Mononuclear cell (primary cell): Measurements from ENCODE around the gene ACAN. TPM values are rescaled to one million over a fixed set of nuclear protein-coding genes. Genes with fewer than 3 reads are reported as not detected.
"Not testable (repeated sequence)": the region's sequence is repeated elsewhere in the genome, so short reads cannot be mapped to it uniquely, and the experiment has no call there.

Experiments used
- H3K27me3 ChIP-seq: 2 replicates; pipeline ENCODE4 v1.6.0; 2011; ENCODE audit warnings: low read length, control low read depth; ENCODE audit not compliant: insufficient read depth
- H3K4me1 ChIP-seq: 2 replicates; pipeline ENCODE4 v1.5.1; 2011; ENCODE audit warnings: mild to moderate bottlenecking, low read length, control low read depth; ENCODE audit not compliant: insufficient read depth
- H3K4me3 ChIP-seq: 2 replicates; pipeline ENCODE4 v1.5.1; 2011; ENCODE audit warnings: mild to moderate bottlenecking, low read length, moderate library complexity
- H3K9me3 ChIP-seq: 2 replicates; pipeline ENCODE4 v1.5.1; 2011; ENCODE audit warnings: low read depth, mild to moderate bottlenecking, control low read depth, low read length
- total RNA-seq: library from RNA; depleted of rRNA; stranded (reverse); fragments of >200 nt; gene quantifications from one replicate; pipeline ENCODE4 v1.2.3, GENCODE V29; 2012

The ACAN gene
- total RNA-seq, 1 donor = under 0.01 TPM

DNA sequence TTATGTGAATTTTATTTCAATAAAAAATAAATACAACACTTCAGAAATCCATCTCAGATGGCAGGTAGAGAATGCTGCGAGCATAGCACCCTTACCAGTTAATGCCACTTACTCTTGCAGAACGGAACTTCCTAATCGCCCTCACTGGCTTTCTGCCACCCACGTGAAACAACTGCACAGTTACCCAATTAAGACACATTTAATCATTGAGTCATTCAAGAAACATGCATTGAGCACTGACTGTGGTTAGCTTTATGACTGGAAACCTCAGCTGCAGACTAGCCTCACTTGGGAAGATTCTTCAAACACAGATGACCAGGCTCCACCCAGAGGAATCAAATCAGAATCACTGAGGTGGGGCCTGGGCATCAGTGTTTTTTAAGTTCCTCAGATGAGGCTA is 115.5 kb downstream of the ACAN start:
- Histone ChIP-seq H3K4me1 (no peaks in the 10 kb centered on the region), H3K4me3 (no peak overlapping the region), H3K9me3 (no peaks in the 10 kb centered on the region), H3K27me3 (no peaks in the 10 kb centered on the region)

DNA sequence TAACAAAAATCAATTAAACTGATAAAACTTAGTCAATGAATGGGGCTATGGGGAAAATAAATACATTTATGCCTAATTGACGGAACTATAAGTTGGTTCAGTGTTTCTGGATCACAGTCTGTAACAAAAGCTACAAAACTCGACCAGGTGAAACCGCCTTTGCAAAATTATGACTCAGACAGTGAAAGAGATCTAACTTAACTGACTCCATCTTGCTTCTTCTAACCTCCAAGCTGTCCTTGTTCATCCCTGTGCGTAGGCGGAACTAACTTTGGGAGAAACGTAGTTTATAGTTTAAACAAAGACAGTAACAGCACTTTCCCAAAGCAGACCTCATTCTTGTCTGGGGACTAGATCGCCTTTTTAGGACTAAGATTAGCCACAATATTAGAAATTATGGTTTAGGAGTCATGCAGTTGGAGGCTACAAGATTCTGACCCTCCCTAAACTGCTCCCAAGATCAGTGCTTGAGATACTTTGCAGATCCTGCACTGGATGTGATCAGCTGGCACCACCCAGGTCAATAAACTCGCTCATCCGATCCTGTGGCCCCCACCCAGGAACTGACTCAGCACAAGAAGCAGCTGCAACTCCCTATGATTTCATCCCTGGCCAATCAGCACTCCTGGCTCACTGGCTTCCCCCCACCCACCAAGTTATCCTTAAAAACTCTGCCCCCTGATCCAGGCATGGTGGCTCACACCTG is 117.1 kb downstream of the ACAN start:
- H3K27me3 ChIP-seq = no peaks in the 10 kb centered on the region
- no peaks in the 10 kb centered on the region for H3K4me1 ChIP-seq
- no peak overlapping the region for H3K4me3 ChIP-seq
- H3K9me3 ChIP-seq = no peaks in the 10 kb centered on the region

DNA sequence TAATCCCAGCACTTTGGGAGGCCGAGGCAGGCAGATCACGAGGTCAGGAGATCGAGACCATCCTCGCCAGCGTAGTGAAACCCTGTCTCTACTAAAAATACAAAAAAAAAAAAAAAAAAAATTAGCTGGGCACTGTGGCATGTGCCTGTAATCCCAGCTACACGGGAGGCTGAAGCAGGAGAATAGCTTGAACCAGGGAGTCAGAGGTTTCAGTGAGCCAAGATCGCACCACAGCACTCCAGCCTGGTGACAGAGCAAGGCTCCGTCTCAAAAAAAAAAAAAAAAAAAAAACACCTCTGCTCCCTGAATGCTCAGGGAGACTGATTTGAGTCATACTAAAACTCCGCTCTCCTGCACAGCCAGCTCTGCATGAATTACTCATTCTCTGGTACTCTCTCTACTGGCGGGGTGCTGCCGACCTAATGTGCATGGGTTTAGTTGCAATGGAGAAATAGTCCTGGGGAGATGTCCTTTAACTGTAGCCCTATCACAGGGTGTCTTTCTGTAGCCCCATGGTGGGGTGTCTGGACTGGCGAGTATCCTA is 117.7 kb downstream of the ACAN start:
- not testable (repeated sequence) for H3K4me3 ChIP-seq, H3K4me1 ChIP-seq, H3K9me3 ChIP-seq

More for the DNA sequence above, 117.7 kb downstream of the ACAN start:
- H3K27me3 ChIP-seq = not testable (repeated sequence)

Other genes starting within 250 kb of the ACAN start
- 38.9 TPM for gene AEN, start 182.1 kb upstream of the ACAN start, total RNA-seq
- gene ISG20, start 164.4 kb upstream of the ACAN start, total RNA-seq = 37.8 TPM
- gene HAPLN3, start 92.1 kb downstream of the ACAN start, total RNA-seq = 30.7 TPM
- gene MFGE8, start 109.9 kb downstream of the ACAN start, total RNA-seq = 14.4 TPM